Parietal lobe (tissue), 1 donor: ENCODE measurements around the gene PRR13. TPM values are rescaled to one million over a fixed set of nuclear protein-coding genes. Genes with fewer than 3 reads are reported as not detected.

ENCODE experiments used
- total RNA-seq: library from RNA; depleted of rRNA; stranded (reverse); fragments of >200 nt; gene quantifications from one replicate; pipeline ENCODE4 v1.2.3, GENCODE V29; 2014

The PRR13 gene, protein sequence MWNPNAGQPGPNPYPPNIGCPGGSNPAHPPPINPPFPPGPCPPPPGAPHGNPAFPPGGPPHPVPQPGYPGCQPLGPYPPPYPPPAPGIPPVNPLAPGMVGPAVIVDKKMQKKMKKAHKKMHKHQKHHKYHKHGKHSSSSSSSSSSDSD
- 6.6 TPM for total RNA-seq

DNA sequence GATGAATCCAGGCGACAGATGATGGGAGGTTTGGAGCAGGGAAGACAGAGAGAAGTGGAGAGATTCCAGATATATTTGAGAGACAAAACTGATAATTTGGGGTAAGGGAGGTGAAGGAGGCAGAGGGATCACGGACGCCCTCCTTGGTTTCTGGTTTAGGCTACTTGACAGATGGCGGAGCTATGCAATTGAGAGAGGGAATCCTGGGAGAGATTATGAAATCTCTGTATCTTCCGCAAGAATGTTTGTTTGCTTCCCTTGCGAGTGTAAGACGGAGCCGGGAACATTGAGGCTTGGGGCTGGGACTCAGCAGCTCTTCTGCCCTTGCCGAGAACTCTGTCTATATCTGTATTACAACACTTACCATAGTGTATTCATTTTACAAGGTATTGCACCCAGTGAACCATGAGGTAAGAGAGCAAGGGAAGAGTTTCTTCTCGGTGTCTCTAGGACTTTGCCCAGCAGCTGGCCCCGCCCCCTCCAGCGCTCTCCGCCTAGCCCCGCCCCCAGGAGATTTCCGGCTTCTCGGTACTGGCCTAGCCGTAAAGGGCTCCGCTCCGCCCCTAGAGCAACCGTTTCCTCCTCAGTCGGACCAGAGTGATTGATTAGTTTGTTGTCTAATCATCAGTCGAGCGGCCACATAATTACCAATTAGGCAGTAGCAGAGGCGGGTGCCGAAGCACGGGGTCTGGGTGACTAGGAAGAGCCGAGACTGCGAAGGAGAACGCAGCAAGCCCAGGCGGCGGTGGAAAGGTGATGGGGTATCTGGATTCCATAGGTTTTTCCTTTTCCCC is at the start of gene PRR13:
Gene PRR13, plus strand, starts transcription at position 695 of the 794 bp plus-strand sequence. CDS start 981 bp downstream, outside the sequence.

DNA sequence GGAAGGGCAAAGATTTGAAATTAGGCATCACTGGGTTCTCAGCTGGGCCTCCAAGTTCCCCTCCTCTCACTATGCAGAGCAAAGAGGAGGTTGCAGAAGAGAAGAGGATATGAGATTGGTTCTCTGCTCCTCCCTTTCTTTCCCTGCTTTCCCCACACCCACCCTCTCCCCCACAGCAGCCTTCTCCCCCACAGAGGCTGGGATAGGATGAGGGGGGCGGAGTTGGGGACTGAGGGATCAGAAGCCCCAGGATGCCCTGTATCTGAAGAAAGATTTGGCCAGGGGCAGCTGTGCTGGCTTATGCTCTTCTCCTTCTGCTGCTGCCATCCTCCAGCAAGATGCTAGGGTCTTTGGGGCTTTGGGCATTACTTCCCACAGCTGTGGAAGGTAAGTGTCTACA is 17.9 kb upstream of the PRR13 start, which contains the start of gene AMHR2:
Gene AMHR2, plus strand, starts transcription at position 259 of the 400 bp plus-strand sequence. Its CDS starts 80 bp downstream, at position 339.

DNA sequence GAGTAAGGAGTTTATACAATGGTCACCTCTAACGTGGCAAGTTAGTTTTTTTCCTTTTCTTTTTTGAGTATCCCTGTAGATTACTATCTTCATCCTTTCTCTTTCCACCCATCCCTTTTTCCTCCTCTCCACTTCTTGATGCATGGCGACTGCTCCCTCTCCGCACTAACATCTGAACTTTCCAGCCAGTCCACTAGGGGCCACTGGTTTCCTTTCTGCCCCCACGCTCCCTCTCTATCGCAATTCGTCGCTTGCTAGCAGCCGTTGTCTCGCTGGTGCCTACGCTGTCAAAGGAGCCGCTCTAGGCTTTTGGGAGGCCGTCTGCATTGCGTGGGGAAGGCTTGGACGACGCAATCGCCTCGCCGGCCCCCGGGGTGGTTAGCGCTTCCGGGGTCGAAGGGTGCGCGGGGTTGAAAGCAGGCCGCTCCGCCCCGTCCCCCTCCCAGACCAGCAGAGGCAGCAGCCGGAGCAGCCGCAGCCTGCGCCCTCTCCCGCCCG is 10.2 kb downstream of the PRR13 start, which contains the start of gene PCBP2:
Gene PCBP2, plus strand, starts transcription at position 442 of the 498 bp plus-strand sequence. CDS start 2,699 bp downstream, outside the sequence.

Other genes starting within 250 kb of the PRR13 start
- not detected for gene ITGB7, start 234.5 kb upstream of the PRR13 start, total RNA-seq
- gene RARG, start 209.5 kb upstream of the PRR13 start, total RNA-seq, result 5.0 TPM
- gene ESPL1, start 173.4 kb upstream of the PRR13 start, total RNA-seq, result 2.8 TPM
- 432 TPM for gene PFDN5, start 146.2 kb upstream of the PRR13 start, total RNA-seq
- gene MYG1, start 142.0 kb upstream of the PRR13 start, total RNA-seq, result 46.3 TPM
- gene AAAS, start 120.1 kb upstream of the PRR13 start, total RNA-seq, result 38.8 TPM
- gene SP7, start 105.4 kb upstream of the PRR13 start, total RNA-seq, result 0.31 TPM
- 23.5 TPM for gene SP1, start 61.6 kb upstream of the PRR13 start, total RNA-seq
- not detected for gene AMHR2, start 17.9 kb upstream of the PRR13 start, total RNA-seq
- gene PCBP2, start 10.4 kb downstream of the PRR13 start, total RNA-seq, result 324 TPM
- 61.0 TPM for gene MAP3K12, start 57.7 kb downstream of the PRR13 start, total RNA-seq
- gene TARBP2, start 59.5 kb downstream of the PRR13 start, total RNA-seq, result 41.3 TPM
- gene NPFF, start 65.8 kb downstream of the PRR13 start, total RNA-seq, result not detected
- 26.0 TPM for gene ATF7, start 184.6 kb downstream of the PRR13 start, total RNA-seq
- gene ATP5MC2, start 234.3 kb downstream of the PRR13 start, total RNA-seq, result 74.5 TPM